Activated naive CD4-positive, alpha-beta T cell treated with anti-CD3 and anti-CD28 coated beads, Interleukin-2, amount 50 U/mL, for 16 hours (primary cell): ENCODE data around the gene TEX2.

ENCODE experiments used
- DNase-seq: peaks from one replicate; pipeline ENCODE4 v3.0.0-alpha.2; 2020

Gene TEX2

DNA sequence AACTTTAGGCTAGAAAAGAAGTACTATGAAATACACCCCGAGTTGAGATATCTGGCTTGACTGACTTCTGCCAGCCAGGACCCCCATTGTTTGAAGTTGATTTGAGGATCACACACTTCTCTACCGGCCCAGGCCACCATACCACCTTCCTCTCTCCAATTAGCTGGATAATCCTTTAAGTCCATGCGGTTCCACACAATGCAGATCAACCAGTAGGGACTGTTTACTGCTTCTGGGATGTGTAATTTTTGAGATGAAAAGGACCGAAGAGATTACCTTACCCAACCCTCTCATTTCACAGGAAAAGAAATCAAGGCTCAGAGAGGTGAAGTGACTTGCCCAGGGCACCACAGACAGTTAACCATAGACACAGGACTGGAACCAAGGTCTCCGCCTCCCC, 153.7 kb downstream of the TEX2 start:
- DNase-seq, result no peak

DNA sequence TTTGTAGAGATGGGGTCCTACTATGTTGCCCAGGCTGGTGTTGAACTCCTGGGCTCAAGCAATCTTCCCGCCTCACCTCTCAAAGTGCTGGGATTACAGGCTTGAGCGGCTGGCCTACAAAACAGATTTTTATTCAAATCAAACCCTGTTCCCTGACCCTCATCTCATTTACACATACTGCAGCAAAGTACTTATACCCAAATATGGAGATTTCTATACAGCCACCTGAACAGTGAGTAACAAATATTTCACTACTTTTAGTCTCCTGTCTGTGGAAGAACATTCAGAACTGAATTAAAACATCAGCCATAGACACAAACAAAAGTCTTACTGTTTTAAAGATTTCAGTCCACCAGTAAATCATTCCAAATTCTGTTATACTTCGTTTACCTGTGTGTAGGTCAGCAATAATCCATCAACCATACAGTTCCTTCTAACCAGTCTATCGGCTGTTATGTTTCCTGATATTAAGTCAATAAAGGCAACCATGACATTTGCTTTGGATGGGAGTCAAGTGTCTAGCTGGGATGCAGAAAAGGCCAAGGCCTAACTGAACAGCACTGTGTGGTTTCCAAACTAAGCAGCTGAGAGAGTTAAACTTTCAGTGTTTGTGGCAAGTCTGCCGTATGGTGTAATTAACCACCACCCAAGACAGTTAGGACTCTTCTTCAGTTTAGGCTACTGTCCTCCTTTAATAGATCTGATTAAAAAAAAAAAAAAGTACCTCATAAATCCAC, 155.4 kb downstream of the TEX2 start:
- no peak for DNase-seq

DNA sequence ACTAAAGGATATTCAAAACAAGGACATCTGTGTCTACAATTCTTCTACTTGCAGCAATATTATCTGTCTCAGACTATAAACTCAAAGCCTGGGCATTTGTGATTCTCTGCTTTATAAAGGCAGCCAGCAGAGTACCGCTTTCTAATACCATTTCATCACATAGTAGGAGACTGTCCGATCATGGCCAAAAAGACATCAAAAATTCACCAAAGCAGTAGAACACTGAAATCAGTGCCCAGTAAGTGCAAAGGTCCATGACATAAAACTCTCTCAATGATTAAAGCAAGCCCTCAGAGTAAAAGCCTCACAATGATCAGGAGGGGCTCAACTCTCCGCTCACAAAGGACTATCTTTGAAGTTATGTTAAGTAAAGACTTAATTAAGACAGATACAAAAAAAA, 156.1 kb downstream of the TEX2 start:
- DNase-seq, result no peak

DNA sequence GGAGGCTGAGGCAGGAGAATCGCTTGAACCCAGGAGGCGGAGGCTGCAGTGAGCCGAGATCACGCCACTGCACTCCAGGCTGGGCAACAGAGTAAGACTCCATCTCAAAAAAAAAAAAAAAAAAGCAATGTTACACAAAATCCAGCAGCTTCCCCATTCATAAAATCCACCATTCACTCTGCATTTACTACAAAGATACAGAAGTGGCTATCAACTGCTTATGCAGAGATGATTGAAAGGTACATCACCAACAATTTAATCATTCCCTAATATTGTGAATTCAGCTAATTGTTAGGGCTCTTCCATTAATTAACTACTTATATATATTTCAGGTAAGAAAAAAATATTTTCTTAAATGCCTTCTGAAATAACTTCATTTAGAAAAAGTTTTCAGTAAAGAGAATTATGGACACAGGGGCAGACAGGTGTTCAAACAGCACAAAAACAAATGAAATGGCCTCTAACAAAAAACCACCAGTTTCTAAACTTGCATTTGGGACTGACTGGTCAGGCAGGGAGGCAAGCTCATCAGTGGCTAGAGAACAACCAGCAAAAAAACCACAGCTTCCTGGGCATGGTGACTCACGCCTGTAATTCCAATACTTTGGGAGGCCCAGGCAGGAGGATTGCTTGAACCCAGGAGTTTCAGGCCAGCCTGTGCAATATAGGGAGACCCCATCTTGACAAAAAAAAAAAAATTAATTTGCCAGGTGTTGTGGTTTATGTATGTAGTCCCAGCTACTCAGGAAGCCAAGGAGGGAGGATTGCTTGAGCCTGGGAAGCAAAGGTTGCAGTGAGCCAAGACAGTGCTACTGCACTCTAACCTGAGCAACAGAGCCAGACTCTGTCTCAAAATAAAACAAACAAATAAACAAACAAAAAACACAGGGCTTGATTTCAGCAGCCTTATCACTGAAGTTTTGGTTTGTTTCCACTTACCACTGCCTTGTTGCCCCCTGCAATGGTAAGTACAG, 159.4 kb downstream of the TEX2 start:
- no peak for DNase-seq

DNA sequence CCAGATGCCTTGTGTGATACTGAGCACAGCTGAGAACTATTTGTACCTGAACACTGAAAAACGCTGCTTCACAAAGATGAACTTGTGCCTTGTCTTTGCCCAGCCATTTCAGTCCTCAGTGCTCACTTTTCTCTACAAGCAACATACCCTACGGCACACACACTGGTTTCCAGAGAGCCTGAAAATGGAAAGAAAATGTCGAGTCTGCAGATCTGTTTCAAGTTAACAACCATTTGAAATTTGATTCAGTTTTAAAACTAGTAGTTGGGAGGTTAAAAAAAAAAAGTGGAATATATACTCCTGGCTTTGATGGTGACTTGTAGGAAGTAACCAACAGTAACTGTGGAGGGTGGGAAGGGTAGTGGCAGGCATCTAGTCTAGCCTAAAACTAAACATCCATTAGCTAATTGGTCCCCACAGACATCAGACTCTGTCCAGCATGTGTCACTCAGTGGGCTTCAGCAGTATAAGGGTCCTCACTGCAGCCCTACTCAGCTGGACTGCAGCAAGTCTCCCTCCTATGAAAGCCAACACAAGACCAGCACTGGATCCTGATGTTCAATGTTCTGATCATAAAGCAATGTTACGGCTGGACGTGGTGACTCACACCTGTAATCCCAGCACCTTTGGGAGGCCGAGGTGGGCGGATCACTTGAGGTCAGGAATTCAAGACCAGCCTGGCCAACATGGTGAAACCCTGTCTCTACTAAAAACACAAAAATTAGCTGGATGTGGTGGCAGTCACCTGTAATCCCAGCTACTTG, 160.3 kb downstream of the TEX2 start:
- no peak for DNase-seq

DNA sequence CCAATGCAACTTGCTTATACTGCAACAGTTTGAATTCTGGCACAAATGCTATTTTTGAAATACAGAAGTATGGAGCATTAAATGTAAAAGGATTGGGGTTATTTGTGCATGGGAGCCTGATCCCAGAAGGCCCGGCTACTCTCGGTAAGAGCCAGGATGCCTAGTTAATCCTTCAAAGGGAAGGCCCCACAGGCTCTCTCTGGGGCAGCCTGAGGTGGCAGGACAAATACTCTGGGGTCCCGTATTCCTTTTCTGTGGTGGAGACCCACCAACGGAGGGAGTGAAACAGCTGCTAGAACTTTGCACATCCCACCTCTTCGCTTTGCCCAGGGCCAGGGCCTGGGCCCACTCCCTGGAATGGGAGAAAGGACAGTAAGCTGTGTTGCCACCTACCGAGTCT, 163.5 kb downstream of the TEX2 start:
- no peak for DNase-seq
